ENCODE data around the gene PITRM1. TPM values are rescaled to one million over a fixed set of nuclear protein-coding genes. Genes with fewer than 3 reads are reported as not detected.

Gene PITRM1
- total RNA-seq, 6 donors from 2014 or later = 63.4 to 216 (median 77.5) TPM

GRCh38 chr10:3132036-3133025, 40.3 kb downstream of the PITRM1 start:
- Histone ChIP-seq H3K9me3 (peaks cover 0 to 5% (median 0%) of the 10 kb centered on the region in 4 donors), H3K27ac (no peak overlapping the region), H3K4me1 (peaks cover 0 to under 1% (median 0%) of the 10 kb centered on the region in 4 donors), H3K27me3 (no peaks in the 10 kb centered on the region), H3K36me3 (peaks cover 15 to 60% (median 37%) of the 10 kb centered on the region in 4 donors), H3K4me3 (no peak overlapping the region)
- WGBS, 2 donors = 92 to 95% methylated on average over 22 of the region's 22 CpGs
- ATAC-seq (ENCODE audit: low FRiP score in 2 of 2) (no peak), DNase-seq (no peak)
- TF ChIP-seq EP300 (IDR thresholded peaks at IDR 0.05) (no peak), POLR2A (IDR thresholded peaks at IDR 0.05) (no peak), CTCF (IDR thresholded peaks at IDR 0.05) (no peak), POLR2AphosphoS5 (IDR thresholded peaks at IDR 0.05) (no peak)

- H3K4me1 ChIP-seq = peaks cover 0 to 13% (median 0%) of the 10 kb centered on the region in 4 donors
- no peak overlapping the region for H3K4me3 ChIP-seq
- H3K27ac ChIP-seq = no peak overlapping the region
- H3K27me3 ChIP-seq = no peaks in the 10 kb centered on the region
- peaks cover 13 to 48% (median 28%) of the 10 kb centered on the region in 4 donors for H3K36me3 ChIP-seq
- TF ChIP-seq EP300 (IDR thresholded peaks at IDR 0.05) = no peak
- TF ChIP-seq POLR2AphosphoS5 (IDR thresholded peaks at IDR 0.05) = no peak
- TF ChIP-seq CTCF (IDR thresholded peaks at IDR 0.05) = no peak
- no peak for TF ChIP-seq POLR2A (IDR thresholded peaks at IDR 0.05)
- DNase-seq = no peak
- H3K9me3 ChIP-seq = peaks cover 0 to 5% (median 0%) of the 10 kb centered on the region in 4 donors
- no peak for ATAC-seq (ENCODE audit: low FRiP score in 2 of 2)
- WGBS, 2 donors = 85 to 90% methylated on average over 4 of the region's 4 CpGs
These were observed 41.5 kb downstream of the PITRM1 start for GRCh38 chr10:3131098-3131497.

- TF ChIP-seq POLR2A (IDR thresholded peaks at IDR 0.05) = no peak
- no peak for TF ChIP-seq EP300 (IDR thresholded peaks at IDR 0.05)
- TF ChIP-seq POLR2AphosphoS5 (IDR thresholded peaks at IDR 0.05) = no peak
- no peak for TF ChIP-seq CTCF (IDR thresholded peaks at IDR 0.05)
- Histone ChIP-seq H3K36me3 (peaks cover 9 to 34% (median 20%) of the 10 kb centered on the region in 4 donors), H3K27ac (no peak overlapping the region), H3K9me3 (peaks cover 0 to 5% (median 0%) of the 10 kb centered on the region in 4 donors), H3K4me3 (no peak overlapping the region), H3K4me1 (peaks cover 0 to 15% (median 0%) of the 10 kb centered on the region in 4 donors), H3K27me3 (no peaks in the 10 kb centered on the region)
- 91 to 96% methylated on average over 26 to 29 of the region's 40 CpGs for WGBS, 2 donors
- ATAC-seq (ENCODE audit: low FRiP score in 2 of 2) (no peak), DNase-seq (peak in 1 of 2 donors; percentile 85)
These were observed 42.8 kb downstream of the PITRM1 start for GRCh38 chr10:3129581-3130340.

DNA sequence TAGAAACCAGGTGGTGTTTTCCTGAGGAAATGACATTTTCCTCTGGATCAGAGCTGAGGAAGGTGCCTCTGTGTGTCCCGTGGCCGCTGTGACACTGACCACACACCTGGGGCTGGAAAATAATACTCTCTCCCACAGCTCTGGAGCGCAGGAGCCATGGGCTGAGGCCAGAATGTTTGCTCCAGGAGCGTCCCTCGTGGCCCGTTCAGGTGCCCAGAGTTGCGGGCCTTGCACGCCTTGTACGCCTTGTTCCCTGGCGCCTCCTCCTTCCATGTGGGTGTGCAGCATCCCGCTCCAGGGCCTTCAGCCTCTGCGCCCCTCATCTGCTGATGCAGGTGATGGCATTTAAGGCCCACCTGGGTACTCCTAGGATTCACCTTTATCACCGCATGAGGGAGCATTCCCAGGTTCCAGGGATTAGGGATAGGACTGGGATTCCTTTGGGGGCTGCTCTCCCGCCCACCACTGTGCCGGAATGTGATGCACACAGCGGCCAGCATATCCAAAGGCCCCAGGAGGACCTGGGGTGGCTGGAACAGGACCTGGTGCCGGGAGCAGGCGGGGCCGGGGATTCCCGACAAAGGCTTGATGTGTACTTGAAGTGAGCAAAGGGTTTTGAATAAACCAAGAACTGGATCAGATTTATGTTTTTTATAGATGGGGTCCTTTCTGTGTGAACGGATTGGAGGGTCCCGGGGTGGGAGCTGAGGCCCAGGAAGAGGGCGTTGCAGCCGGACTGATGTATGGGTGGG, 44.0 kb downstream of the PITRM1 start:
- Histone ChIP-seq H3K9me3 (peaks cover 0 to 5% (median 0%) of the 10 kb centered on the region in 4 donors), H3K4me1 (peaks cover 0 to 15% (median 0%) of the 10 kb centered on the region in 4 donors), H3K27me3 (no peaks in the 10 kb centered on the region), H3K4me3 (no peak overlapping the region), H3K27ac (no peak overlapping the region), H3K36me3 (peaks cover 0 to 22% (median 14%) of the 10 kb centered on the region in 4 donors)
- WGBS, 2 donors = 93 to 96% methylated on average over 12 to 24 of the region's 24 CpGs
- TF ChIP-seq POLR2A (IDR thresholded peaks at IDR 0.05) (no peak), EP300 (IDR thresholded peaks at IDR 0.05) (no peak), CTCF (IDR thresholded peaks at IDR 0.05) (no peak), POLR2AphosphoS5 (IDR thresholded peaks at IDR 0.05) (no peak)
- ATAC-seq (ENCODE audit: low FRiP score in 2 of 2) = no peak
- no peak for DNase-seq

All from upper lobe of left lung (tissue), 6 donors.